PFSK-1 (cell line): Measurements from ENCODE around the gene KARS1.

Experiments
- FOXP2 ChIP-seq: optimal IDR thresholded peaks from 2 replicates; pipeline ENCODE3; 2011; ENCODE audit warnings: borderline replicate concordance, control low read depth, inconsistent platforms; ENCODE audit not compliant: insufficient read depth; ENCODE audit errors: extremely low read length, extremely low read depth
- POLR2AphosphoS5 ChIP-seq: IDR thresholded peaks from 2 replicates; pipeline ENCODE4 v1.6.1; 2012; ENCODE audit warnings: low read depth, mild to moderate bottlenecking, control low read depth, low read length, moderate library complexity
- REST ChIP-seq, 2 experiments: IDR thresholded peaks; 2 replicates each; pipeline versions ENCODE4 v1.6.1 to v1.8.0; 2011 to 2012; ENCODE audit warnings: low read depth in 2 of 2, low read length in 2 of 2, control low read depth in 1 of 2, inconsistent platforms in 1 of 2, mild to moderate bottlenecking in 1 of 2, moderate library complexity in 1 of 2; ENCODE audit not compliant: insufficient read depth in 1 of 2
- SIN3A ChIP-seq: IDR thresholded peaks from 2 replicates; pipeline ENCODE4 v1.6.1; 2012; ENCODE audit warnings: mild to moderate bottlenecking, low read length, moderate library complexity, borderline replicate concordance; ENCODE audit not compliant: insufficient read depth
- TAF1 ChIP-seq: IDR thresholded peaks from 2 replicates; pipeline ENCODE4 v1.6.1; 2012; ENCODE audit warnings: low read length, control low read depth, borderline replicate concordance; ENCODE audit not compliant: insufficient read depth

GRCh38 chr16:75606507-75606906 is 41.0 kb downstream of the KARS1 start:
- TF ChIP-seq SIN3A (no peak), REST (IDR thresholded peaks at IDR 0.05; ENCODE audit: insufficient read depth in 1 of 2, low read depth in 2 of 2, low read length in 2 of 2) (no peak), POLR2AphosphoS5 (no peak), TAF1 (no peak), FOXP2 (no peak)
